GM19324 (cell line): Measurements from ENCODE around the gene COL4A2.
"Not testable (repeated sequence)": the region's sequence is repeated elsewhere in the genome, so short reads cannot be mapped to it uniquely, and the experiment has no call there.

ENCODE experiments used
- ATAC-seq: cut with Tn5 transposase; IDR thresholded peaks from one replicate; pipeline ENCODE4 v1.9.1; 2021; ENCODE audit warnings: mild to moderate bottlenecking, moderate library complexity; ENCODE audit not compliant: unreplicated experiment, low FRiP score

Gene COL4A2

DNA sequence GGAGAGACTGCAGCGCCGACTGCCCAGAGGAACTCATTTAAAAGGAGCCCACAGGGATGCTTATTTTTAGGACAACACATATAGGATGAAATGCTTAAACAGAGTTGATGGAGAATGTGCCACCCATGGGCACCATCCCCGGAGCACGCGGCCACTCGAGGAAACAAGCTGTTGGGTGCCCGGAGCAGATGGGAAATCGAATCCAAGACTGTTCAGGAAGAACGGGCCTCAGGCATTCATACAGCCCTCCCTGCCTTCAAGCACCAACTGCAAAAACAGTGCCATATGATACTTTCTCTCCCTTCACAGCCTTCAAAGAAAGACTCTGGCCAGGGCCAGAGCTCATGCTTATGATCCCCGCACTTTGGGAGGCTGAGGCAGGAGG lies 214.2 kb downstream of the COL4A2 start:
- no peak for ATAC-seq

DNA sequence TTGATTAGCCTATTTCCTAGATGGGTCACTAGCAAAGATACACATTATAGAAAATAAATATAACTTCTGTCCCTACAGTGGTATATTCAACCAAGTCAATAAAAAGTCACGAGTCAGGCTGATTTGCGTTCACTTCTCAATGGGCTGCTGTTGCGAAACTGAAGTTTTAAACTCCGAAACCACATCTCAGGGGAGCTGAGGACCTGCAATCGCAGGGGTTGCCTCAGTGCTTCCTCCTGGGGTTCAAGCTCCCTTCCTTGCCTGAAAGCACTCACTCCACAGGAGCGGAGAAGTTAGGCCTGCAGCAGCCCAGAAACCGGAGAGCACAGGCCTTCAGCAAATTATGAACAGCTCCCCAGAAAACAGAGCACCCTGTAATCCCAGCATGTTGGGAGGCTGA lies 214.9 kb downstream of the COL4A2 start:
- ATAC-seq, result no peak

DNA sequence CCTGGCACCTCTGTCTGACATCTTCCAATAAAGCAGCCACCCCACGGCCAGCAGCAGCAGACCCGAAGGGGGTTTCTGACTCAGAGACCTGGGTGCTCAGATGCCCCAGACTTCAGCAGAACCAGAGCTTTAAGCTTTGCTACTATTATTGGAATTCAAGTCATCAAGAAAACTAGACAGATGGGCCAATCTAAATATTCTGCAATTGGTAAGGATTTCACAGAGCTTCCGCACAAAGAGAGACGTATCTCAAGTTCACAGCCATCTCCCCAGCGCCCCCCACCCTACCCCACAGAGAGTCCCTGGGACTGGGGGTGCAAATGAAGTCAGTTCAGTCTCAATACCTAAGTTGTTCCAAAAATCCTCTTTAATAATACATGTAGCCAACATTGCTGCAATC lies 215.6 kb downstream of the COL4A2 start:
- no peak for ATAC-seq

DNA sequence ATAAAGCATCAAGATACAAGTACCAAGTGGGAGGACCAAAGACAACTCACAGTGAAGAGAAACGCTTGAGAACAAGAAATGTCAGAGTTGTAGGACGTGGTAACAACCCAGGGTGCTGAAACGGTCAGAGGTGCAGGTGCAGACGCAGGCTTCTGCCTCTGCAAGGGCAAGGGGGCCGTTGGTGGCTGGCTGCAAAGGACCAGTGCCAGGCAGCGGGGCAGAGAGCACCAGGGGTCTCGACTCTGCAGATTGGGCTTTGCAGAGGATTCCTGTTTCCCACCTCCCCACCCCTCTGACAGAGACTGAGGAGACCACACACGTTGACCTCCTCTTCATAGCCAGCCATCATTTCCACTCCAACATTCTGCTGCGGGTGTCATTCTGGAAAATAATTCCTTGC lies 216.1 kb downstream of the COL4A2 start:
- no peak for ATAC-seq

DNA sequence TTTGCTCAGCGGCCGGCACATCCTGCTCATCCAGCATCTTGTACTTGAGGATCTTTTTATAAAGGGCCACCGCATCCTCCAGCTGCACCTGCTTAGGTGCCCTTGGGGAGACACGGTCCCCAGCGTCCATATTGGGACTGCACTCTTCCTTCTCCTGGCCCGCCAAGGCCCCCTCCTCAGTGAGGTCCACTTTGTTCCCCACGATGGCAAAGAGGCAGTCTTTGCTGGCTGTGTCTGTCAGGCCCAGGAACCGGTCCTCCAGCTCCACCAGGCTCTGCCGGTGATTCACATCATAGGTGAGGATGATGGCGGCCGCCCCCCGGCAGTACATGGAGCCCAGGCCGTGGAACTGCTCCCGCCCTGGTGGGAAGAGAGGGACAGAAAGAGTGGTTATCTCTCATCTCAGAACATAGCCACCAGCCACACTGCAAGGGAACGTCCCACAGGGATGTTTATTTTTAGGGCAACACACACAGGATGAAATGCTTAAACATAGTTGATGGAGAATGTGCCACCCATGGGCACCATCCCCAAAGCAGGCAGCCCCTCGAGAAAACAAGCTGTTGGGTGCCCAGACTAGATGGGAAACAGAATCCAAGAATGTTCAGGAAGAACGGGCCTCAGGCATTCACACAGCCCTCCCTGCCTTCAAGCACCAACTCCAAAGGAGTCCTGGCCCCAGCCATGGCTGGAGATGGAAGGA lies 216.9 kb downstream of the COL4A2 start:
- no peak for ATAC-seq

DNA sequence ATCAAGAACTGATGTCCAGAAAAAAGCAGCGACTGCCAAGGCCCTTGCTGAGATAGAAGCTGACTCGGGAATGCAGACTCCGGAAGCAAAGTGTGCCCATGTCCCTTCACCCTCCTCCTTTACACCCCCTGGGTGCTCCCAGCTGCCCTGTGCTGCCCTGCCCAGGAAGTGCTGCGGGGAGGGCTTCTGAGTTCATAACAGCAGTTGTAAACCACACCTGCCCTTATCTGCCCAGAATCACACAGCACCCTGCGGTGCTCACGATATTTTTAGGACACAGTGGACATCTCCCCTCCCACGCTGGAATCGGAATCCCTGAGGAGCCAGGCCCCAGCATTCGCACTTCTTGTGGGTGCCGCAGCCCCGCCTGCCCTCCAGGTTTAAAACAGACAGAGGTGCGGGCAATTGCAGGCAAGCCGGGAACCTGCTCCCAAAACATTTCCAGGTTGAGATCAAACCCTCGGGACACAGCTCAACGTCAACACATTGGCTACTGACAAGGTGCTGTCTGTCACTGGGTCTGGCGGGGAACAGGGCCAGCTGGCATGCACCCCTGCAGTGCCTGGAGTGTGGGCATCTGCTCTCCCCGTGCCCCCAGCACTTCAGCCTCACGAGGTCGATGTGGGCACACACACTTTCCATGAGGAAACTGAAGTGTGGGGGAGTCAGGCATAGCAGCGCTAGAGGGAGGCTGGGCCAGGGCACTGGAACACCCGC lies 217.6 kb downstream of the COL4A2 start:
- no peak for ATAC-seq

DNA sequence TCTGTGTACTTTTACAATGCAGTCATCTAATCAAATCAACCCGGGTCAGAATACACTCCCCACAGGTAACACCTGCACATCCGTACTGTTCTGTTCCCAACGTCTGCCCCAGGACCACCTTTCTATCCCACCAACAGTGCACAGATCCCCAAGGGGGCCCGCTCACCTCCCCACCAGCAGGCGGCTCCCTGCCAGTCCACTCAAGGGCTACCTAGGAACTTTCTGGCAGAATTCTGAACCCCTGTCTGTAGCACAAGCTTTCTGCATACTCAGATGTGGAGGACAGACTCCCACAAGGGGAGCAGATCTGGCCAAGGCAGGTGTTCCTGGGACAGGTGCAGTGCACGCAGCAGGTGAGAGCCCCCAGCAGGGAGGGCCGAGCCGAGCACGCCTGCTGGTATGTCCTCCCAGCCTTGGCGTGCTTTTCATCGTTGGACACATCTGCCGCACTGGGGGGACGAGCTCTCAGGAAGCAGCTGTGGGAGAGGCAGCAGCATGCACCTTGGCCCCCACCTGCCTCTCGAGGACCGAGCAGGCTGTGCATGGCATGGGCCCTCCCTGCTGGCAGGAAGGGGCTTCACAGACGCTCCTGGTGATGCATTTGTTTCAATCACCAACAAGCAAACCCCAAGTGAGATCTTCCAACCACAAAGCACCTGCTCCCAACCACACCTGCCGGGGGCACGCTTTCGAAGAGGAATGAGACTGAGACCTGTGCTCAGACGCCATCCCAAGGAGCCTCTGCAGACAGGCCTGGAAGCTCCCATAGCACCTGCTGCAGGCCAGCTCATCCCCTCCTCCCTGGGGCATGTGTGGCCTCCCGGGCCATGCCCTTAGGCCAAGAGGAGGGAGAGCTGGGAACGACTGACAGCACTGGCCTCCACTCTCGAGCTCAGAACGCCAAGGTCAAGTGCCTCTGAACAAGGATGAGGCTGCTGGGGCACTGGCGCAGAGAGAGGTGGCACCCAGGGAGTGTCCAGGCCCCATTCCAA lies 218.5 kb downstream of the COL4A2 start:
- peak; percentile 80 for ATAC-seq

DNA sequence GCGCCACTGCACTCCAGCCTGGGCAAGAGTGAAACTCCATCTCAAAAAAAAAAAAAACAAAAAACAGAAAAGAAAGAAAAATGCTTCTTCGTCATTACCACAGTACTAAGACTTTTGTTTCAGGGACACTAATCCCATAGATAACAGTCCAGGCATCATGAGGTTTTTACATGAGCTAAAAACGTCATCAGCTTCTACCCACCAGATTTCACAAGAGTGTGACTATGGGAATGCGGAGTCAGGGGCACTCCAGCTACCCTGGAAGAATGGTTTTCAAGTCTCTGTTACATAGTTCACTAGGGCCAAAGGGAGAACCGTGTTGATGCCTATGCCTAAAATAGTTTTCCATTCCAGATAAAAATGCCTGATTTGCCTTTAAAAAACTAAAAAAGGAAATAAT lies 221.3 kb downstream of the COL4A2 start:
- ATAC-seq, result no peak

DNA sequence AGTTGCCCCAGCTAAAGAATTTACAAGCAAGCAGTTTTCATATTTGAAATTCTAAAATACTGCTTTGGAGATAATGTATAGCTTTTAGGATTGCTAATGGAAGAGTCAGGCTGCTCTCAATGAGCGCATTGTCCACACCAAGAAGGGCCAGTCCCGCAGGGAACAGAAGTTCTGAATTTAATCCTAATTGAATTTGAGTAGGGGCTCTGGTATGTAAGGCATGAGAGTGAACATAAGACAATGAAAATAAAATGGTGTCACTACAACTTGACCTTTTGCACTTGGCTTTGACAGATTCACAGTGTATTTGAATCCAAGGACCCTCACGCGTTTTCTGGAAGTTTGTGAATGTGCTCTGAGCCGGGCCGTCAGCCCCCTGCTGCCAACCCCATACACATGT lies 221.8 kb downstream of the COL4A2 start:
- no peak for ATAC-seq

DNA sequence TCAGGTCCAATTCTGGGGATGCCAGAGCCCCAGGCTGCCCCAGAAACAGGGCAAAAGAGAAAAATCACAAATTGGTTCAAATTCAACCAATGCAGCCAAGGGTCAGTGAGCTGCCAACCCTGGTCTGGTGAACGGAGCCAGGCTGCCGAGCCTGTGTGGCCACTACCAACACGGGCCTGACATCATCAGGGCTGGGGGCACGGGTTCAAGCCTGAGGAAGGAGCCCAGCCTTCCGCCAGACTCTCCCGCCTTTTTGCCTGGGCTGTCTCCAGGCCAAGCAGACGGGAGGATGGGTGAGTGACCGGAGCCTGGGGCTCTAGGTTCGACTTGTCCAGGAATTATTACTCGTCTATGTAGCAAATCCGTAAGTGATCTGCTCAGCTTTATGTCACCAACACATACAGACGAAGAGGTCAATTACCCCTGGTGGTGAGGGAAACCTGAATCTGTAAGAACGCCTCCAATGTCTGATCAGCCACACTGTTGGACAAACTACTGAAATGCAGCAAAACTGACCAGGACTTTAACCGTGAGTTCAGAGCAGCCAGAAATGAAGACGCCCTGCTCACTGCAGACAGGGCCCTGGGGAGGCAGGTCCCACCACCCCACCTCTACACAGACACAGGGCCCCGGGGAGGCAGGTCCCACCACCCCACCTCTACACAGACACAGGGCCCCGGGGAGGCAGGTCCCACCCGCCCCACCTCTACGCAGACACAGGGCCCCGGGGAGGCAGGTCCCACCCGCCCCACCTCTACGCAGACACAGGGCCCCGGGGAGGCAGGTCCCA lies 222.6 kb downstream of the COL4A2 start:
- ATAC-seq, result no peak

DNA sequence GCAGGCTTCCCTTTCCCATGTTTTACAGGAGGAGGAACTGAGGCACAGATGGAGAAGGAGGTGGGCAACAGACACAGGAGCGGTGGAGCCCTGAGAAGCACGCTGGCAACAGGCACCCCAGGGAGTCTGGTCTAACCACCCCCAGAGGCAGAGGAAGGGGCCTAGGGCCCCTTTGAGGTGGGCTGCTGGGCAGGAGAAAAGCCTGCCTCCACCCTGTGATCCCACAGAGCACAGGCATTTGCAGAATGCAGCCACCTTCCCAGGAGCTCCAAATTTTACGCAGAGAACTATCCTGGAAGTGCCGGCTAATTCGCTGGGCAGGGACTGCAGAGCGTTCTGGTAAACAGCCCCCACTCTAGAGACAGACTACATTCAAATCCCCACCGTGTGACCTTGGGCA lies 224.0 kb downstream of the COL4A2 start:
- no peak for ATAC-seq

DNA sequence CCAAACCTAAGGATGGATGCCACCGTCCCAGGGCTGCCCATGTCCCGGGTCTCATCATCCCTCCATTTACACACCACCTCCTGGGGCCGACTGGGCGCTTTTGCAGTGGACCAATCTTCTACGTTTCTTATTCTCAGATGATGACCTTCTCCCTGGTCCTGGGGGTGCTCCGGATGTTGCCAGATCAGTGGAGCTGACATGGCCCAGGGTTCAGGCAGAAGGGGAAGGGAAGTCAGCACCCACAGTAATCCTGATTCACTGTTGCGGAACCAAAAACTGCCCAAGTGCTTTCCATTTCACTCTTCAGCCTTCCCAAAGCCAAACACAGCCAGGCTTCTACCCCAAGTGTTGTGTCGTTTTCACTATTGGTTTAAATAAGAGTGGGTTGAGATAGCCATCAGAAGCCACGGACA lies 224.6 kb downstream of the COL4A2 start:
- peak; percentile 64 for ATAC-seq

DNA sequence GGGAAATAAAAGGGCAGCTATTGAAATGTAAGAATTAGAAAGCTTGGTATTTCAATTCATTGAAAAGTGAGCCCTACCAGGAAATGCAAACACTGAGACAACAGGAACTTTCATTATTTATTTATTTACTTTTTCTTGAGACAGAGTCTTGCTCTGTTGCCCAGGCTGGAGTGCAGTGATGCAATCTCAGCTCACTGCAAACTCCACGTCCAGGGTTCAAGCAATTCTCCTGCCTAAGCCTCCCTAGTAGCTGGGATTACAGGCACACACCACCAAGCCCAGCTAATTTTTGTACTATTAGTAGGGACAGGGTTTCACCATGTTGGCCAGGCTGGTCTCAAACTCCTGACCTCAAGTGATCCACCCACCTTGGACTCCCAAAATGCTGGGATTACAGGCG lies 225.2 kb downstream of the COL4A2 start:
- ATAC-seq, result not testable (repeated sequence)

DNA sequence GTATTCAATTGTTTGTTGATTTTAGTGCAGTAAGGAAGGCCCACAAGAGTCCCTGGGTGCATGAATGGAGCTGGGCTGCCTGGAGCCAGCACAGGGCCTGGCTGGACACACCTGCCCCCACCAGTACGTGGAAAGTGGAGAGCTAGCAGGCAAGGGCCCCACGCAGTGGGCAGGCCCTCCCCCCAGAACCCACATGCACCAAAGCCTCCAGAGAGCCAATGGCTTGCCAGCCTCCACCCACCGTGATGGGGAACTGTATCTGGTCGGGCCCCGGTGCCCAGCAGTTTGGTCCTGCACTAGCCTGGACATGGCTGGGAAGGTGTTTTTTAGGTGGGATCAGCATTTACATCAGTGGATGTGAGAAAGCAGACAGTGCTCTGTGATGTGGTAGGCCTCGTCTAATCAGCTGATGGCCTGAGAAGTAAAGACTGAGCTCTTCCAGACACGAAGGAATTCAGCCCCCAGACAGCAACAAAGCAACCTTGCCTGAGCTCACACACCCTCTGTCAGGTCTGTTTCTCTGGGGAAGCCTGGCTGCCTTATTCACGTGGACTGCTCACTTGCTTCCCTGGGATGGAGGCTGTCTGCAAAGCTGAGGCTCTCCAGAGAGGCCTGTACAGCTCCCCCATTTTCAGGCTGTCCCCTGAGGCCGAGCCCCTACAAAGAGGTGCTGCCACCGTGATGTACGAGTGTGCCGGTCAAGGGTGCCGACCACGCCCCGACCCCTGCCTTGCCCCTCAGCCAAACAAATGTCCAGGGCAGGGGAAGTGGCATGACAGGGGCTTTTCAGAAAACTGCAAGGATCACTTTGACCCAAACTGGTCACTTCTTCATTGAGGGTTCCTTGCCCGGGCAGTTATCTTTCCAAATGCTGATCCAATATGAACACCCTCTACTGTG lies 226.9 kb downstream of the COL4A2 start:
- no peak for ATAC-seq

DNA sequence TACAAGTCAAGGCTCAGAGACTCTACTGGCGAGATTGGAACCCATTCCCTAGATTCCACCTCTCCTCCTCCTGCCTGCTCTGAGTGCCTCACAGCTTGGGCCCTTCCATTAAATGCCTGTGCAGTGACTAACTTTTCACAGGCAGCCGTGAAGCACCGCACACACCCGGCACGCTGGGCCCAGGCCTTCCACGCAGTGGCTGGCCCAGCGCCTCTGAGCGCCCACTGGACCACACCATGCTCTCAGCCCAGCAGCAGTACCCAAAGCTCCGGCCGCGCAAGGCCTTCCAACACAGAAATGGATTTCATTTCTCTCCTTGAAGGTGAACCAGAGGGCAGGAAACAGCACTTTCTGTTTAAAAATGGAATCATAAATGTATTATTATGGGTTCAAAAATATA lies 228.4 kb downstream of the COL4A2 start:
- no peak for ATAC-seq

DNA sequence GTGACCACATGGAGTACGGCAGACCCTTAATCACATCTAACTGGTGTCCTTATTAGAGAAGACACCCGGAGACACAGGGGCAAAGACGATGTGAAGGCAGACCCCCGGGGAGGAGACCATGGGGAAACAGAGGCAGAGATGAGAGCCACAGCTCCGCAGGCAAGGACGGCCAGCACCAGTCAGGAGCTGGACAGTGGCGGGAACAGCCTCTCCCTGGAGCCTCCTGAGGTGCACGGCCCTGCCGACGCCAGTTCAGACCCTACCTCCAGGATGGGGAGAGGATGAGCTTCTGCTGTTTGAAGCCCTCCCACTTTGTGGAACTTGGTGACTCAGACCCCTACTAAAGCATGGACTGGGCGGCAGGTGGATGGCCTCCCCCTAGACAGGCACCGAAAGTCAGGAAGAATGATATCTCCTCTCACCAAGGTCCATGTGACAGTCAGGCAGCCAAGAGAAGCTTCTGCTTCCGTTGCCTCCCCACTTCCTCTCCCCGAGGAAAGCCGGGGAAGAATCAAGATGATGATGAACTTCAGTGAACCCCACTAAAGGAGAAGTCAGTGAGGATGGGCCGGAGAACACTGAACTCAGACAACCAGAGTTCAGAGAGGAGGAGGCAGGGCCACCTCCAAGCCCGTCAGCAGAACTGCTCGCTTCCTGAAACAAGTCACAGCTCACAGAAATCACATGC lies 229.1 kb downstream of the COL4A2 start:
- ATAC-seq, result no peak

DNA sequence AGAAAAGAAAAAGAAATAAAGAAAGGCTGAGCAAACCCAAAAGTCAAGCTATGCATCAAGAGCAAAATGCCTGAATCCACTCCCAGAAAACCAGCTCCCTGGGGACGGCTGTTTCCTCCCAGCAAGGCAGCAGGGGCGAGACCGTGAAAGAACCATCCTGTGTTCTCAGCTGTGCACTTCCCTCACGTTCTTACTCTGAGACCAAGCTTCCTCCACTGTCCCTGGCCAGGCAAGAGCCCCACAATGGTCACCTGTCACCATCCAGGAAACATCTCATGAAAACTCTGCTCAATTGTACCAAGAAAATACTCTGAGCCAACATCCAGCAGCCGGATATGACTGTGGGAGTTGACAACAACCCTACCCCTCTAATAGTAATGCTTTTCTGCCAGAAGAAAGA lies 231.5 kb downstream of the COL4A2 start:
- ATAC-seq, result no peak

DNA sequence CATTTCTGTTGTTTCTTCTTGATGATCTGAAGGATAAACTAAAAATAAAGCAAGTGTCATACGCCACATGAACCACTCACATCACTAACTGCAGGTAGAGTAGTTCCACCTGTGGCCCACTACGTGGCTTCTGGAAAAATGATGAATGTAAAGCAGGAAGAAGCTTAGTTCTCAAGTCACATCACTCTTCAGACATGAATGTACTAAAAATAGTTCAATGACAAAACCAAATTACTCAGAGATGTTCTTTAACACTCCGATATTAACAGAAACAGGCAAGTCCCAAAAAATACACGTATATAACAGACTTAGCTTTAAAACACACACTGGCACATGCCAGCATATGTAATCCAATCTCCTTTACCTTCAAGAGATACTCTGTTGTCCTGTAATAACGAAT lies 232.8 kb downstream of the COL4A2 start:
- no peak for ATAC-seq
